LNCaP clone FGC (cell line): Measurements from ENCODE around the gene SERTAD1.

Experiments used
- DNase-seq: peaks from one replicate; pipeline ENCODE4 v3.0.0-alpha.2; 2011; ENCODE audit warnings: low read depth
- H3K4me3 ChIP-seq: 2 replicates; pipeline ENCODE4 v1.5.1; 2011; ENCODE audit warnings: mild to moderate bottlenecking, low read depth, low read length, control low read depth
- CTCF ChIP-seq: IDR thresholded peaks from 2 replicates; pipeline ENCODE4 v1.5.1; 2012; ENCODE audit warnings: mild to moderate bottlenecking; ENCODE audit not compliant: control insufficient read depth, insufficient read depth; ENCODE audit errors: extremely low read depth

Gene SERTAD1

GRCh38 chr19:40390084-40390742 lies 35.6 kb downstream of the SERTAD1 start, which contains the start of gene HIPK4:
TSS of gene HIPK4 (minus strand) at chr19:40390181. CDS start at chr19:40389902, 279 bp downstream.
- DNase-seq, result no peak
- no peak within 1 kb of the TSS for H3K4me3 ChIP-seq
- TF ChIP-seq CTCF, result no peak

DNA sequence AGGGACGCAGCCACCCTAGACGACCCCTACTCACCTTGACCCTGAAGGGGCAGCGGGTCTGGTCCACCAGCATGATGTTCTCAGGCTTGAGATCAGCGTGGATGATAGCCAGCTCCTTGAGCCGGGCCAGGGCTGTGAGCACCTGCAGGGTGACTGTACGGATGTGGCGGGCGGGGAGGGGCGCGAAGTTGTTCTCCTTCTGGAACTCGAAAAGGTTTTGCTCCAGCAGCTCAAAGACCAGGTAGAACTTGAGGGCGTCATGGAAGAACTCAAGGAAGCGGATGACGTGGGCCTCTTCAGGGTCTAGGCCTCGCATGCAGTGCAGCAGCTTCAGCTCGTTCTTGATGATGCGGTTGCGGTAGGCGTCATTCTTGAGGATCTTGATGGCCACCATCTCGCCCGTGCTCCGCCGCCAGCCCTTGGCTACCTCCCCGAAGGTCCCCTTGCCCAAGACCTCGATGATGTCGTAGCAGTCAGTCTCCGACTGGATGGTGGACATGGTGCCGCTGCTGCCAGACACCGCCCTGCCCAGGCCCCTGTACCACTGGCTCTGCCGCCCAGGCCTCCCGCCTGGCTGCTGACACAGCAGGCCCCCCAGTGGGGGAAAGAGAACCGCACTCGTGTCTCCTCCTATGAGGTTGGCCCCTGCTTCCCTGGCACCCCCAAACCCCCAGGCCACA lies 36.2 kb downstream of the SERTAD1 start:
- no peak overlapping the region for H3K4me3 ChIP-seq
- TF ChIP-seq CTCF, result no peak
- no peak for DNase-seq

- no peak for DNase-seq
- no peak for TF ChIP-seq CTCF
- no peak overlapping the region for H3K4me3 ChIP-seq
Measured at GRCh38 chr19:40388481-40388880, 37.3 kb downstream of the SERTAD1 start.

DNA sequence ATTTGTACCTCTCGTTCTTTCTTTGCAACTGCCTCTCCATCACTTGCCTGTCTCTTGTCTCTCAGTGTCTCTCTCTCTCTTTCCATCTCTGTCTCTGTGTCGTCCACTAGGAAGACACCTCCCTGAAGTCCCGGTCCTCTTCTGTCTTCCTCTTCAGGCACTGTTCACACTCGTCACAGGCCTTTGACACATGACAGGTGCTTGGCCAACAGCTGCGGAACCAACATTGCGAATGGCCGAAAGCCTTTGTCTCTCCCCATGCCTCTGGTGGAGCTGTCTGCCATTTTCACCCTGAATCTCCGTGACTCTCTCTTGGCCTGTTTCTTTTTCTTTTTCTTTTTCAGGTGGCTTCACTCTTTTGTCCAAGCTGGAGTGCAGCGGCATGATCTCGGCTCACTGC lies 38.6 kb downstream of the SERTAD1 start:
- TF ChIP-seq CTCF, result no peak
- DNase-seq, result no peak
- no peak overlapping the region for H3K4me3 ChIP-seq

DNA sequence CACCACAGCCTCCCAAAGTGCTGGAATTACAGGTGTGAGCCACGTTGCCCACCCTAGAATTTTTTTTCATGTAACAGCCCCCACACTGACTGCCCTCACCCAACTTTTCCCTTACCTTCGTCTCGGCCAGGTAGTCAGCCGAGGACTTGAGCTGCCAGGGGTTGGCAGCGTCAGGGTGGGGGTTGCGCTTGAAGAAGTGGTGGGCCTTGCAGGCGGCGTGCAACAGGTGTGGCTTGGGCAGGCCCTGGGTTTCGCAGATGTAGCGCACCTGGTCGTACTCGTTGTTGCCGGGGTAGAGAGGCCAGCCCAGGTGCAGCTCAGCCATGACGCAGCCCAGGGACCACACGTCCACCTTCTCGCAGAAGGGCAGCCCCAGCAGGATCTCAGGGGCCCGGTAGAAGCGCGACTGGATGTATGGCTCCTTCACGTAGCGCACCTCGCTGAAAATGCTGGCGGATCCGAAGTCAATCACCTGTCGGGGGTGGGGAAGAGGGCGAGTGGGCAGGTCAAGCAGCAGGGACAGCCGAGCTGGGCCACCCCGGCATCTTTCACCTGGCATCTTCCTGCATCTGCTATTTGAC lies 42.0 kb downstream of the SERTAD1 start:
- no peak overlapping the region for H3K4me3 ChIP-seq
- no peak for TF ChIP-seq CTCF
- DNase-seq, result no peak

DNA sequence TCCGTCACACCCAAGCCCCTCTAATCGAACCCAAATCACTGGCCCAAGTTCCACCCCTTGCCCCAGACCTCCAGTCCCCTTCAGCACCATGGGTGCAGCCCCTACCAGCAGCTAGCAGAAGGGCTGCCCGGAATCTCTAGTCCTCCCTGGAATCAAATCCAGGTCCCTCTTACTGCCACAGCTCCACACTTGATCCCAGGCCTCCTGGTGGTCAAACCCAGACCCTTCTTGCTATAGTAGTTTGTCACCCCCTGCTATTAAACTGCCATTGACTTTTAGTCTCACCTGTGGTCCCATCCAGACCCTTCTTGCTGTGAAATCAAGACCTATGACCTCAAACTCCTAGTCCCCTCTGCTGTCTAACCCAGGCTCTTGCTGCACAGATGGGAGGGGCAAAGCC lies 44.5 kb downstream of the SERTAD1 start:
- no peak for TF ChIP-seq CTCF
- no peak overlapping the region for H3K4me3 ChIP-seq
- DNase-seq, result no peak
